HG02610 (cell line): ENCODE measurements around the gene LAMA5.

Source experiments
- ATAC-seq: cut with Tn5 transposase; IDR thresholded peaks from one replicate; pipeline ENCODE4 v1.9.1; 2021; ENCODE audit warnings: mild to moderate bottlenecking, moderate library complexity; ENCODE audit not compliant: unreplicated experiment

The LAMA5 gene

DNA sequence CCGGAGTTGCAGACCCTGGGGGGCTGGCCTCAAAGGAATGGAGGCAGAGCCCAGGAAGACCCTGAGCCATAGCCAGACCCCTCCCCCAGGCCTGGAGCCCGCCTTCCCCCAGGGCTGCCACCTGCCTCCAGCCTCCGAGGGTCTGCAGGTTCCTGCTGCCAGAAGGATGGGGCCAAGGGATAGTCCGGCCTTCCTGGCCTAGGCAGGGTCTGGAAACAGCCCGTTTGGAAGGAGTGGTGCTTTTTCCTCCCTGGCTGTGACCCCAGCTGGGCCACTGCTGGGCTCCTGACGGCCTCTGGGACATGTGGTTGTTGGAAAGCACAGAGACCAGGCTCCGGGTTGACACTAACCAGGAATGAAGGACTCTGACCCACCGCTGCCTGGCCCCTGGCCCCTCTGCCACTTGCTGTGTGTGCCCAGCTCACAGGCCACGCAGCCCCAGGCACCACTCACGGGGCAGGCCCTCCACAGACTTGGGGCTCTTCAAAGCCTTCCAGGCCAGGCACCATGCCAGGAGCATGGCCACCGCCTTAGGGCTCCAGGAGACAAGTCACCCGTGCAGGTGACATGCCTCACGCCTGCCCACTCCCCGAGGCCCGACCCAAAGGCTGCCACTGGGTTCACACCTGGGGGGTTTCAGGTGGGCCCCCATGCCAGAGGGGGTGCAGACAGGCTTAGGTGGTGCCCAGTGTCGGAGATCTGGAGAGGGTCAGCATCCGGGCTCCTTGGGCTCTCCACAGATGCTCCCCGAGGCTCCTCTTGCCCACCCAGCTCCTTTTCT lies 3.9 kb upstream of the LAMA5 start:
- no peak for ATAC-seq

DNA sequence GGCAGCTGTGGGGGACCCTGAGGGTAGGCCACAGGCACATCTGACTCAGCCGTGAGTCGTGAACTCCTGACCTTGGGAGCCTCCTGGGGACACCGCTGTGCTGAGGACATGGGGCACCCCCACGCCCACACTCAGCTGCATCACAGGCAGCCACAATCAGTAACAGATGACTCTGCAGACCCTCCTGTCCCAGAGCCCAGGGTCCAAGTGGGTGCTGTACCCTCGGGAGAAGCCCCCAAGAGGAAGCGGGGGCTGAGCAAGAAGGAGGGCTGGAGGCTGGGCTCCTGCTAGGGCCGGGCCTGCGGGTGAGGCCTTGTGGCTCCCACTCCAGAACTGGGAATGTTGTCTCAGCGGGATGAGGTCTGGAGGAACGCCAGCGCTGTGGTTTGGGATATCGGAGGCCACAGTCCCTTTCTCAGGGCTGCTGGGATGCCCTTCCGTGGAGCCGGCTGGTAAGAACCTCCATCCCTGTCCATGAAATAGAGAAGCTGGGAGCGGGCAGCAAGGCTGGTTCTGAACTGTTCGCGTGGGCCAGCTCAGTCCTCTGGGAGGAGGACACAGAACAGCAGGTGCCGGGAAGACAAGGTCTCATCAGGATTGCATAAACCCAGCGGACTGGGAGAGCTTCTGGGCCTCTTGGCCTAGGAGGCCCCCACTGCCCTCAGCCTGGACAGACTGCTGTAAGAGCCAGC lies 3.1 kb upstream of the LAMA5 start:
- no peak for ATAC-seq

DNA sequence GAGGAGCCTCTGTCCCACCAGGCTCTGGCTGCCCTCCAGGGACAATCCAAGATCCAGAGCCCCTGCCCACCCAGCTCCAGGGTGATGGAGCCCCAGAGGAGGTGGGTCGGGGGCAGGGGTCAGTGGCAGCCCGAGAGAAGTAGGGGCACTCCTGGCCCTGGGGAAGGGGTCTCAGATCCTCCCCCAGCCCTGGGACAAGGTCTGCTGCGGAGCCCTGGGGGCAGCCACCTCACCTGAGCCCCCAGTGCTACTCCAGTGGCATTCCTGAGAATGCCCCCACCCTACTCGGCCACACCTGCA lies 2.7 kb upstream of the LAMA5 start:
- ATAC-seq: no peak

DNA sequence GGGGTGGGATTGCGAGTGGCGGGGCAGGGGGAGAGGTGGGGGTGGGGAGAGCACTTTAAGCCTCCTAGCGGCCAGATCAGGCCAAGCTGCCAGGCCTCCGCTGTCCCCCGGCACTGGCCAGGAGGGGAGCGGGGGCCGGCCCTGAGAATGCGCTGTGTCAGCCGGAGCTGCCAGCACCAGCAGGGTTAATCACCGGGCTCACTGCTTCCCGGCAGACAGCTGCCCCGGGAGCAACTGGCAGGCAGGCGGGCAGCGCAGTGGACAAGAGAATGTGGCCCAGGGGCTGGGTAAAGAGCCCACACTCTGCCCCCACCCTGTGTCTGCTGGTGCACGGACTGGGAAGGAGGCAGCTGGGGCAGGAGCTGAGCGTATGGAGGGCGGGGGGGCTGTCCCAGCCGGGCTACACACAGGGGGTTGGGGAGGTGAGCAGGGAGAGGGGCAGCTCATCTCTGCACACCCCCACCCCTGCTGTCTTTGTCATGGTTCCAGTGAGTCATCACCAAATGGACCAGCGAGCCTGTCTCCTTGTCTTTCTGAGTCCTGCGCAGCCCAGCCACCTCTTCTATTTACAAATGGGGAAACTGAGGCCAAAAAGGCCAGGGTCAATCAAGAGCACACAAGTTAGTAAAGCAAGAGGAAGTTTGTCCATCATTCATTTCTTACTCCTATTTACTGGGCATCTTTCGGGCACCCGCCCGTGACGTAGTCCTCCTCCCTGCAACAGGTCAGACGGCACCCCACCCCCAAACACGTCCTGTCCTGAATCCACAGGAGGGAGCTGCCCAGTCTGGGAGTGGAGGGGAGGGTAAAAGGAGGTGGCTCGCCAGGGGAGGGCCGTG lies 2.1 kb upstream of the LAMA5 start:
- no peak for ATAC-seq

DNA sequence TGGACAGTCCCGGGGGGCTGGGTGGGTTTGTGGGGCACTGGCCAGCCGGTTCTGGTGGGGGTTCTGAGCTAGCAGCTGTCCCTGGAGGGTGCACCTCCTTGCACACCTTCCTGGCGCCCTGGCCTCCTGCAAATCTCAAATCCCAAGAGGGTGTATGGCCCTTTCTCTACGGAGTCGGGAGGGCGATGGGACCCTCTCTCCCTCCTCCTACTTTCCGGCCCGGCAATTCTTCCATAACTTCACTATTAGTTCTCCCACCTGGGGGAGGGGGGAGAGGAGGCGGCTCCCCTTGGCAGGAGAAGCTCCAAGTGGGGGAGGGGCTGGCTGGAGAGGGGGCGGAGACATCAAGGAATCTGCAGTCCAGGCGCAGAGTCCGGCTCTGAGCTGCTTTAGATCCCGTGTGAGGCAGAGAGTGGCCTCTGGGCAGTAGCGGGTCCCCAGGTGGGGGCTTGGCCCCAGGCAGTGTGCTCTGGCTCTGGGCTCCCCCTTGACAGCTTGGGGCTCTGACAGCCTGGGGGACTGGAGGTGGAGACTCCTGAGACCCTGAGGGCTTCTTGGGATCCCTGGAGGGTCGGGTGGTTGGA lies 1.4 kb upstream of the LAMA5 start:
- ATAC-seq: no peak

DNA sequence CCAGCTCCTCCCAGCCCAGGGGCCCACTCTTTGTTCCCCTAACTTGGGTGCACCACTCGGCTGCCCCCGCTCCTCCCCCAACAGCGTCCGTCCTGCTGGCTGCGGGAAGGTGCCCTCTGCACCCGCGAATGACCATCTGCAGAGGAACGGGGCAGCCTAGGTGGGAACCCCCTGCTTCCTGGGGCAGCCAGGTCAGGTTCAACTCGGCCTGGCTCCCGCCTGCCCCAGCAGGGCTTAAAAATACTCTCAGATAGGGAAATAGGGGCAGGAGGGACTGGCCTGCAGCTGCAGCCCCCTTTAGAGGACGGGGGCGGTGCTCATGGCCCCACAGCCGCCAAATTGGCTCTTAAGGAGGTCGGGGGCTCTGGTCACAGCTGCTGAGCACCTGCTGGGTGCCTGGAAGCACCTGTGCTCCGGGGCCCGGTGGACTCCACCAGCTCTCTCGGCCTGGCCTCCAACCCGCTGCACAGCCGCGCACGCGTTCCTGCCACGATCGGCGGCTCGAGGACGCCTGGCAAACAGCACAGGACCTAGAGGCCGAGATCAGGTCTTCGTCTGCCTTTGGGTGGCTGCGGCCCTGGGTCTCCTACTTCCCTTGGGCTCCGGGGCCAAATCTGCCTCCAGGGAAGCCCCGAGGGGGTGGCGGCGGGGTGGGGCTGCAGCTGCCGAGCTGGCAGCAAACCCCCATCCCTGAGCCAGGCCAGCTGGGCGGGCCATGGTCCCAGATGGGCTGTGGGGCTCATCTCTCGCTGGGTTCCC lies 700 bp upstream of the LAMA5 start:
- no peak for ATAC-seq

DNA sequence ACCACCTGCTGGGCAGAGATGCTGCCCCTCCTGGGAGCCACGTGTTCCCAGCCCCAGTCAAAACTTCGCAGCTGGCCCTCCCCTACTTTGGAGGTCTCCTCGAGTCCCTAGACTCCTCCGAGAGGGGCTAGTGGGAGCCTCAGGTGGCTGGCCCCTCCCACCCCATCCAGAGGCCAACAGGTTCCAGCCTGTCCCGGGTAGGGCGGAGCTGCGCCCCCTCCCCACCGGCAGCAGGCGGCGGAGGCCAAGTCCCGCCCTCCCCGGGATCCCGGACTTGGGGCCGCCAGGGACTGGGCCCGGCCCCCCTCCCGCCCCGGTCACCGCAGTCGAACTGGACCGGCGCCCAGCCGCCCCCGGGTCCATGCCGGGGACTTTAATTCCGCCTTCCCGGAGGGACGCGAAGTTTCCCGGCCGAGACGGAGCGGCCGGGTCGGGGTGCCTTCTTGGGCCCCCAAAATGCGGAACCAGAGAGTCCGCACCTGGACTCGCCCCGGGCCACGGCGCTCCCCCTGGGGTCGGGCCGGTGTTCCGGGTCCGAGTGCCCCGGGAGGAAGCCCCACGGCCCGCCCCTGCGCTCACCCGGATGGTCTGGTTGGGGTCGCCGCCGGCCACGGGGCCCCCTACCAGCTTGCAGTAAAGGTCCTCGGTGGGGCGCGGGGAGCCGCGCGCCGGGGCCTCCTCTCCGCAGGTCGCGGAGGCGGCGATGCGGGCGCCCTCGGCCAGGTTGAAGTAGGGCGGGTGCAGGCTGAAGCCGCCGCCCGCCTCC lies 559 bp downstream of the LAMA5 start:
- ATAC-seq: no peak

DNA sequence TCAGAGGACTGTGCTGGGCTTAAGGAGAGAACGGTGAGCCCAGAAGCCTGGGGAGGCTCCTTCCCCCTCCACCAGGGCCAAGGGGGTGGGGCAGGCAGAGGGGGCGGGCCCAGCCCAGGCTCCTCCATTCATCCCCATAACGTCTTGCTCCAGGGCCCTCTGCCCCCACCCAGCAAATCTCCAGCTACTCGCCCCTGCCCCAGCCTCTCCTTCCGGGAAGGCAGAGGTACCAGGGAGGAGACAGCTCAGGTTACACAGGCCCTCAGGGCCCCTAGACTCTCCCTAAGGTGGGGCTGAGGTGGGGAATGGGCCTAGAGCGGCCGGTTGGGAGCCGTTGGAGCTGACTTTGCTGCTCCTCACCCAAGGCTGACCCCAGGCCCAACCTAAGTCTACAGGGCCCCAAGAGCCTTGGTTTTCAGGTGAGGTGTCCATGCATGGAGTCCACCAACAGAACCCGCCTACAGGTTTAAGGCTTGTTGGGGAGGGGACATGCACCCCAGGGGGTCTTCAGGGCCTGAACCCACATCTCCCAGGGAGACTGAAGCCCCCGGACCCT lies 1.2 kb downstream of the LAMA5 start:
- no peak for ATAC-seq

DNA sequence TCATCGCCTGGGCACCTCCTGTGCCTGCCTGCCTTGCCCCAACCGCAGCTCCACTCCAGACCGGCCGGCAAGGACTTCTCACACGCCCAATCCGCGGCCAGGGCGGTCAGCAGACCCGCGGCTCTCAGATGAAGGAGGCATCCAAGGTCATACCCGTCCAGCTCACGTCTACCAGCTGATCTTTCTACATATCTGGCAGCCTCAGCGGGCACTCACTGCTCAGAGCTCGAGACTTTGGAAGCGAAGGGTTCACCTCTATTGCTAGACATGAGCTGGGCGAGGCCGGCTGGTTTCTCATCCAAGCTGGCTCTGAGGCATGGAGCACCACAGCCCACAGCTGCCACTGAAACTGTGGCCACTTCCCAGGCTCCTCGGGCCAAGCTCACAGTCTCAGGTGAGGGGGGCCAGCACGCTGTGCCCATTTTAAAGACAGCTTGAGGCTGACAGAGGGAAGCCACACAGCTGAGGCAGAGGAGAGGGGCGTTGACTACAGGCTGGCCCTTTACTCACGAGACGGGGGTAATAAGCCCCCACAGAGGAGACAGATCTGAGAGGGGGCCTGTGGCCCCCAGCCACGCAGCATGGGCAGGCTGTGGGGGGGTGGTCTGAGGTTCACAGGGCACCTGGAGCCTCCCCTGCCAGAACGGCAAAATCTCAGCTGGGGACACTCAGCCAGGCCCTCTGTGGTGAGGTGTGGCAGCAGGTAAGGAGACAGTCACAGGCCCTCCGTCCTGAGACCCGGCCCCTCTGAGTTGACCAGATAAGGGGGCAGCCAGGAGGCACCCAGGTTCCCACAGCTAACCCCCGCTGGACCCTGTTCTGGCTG lies 2.0 kb downstream of the LAMA5 start:
- no peak for ATAC-seq

DNA sequence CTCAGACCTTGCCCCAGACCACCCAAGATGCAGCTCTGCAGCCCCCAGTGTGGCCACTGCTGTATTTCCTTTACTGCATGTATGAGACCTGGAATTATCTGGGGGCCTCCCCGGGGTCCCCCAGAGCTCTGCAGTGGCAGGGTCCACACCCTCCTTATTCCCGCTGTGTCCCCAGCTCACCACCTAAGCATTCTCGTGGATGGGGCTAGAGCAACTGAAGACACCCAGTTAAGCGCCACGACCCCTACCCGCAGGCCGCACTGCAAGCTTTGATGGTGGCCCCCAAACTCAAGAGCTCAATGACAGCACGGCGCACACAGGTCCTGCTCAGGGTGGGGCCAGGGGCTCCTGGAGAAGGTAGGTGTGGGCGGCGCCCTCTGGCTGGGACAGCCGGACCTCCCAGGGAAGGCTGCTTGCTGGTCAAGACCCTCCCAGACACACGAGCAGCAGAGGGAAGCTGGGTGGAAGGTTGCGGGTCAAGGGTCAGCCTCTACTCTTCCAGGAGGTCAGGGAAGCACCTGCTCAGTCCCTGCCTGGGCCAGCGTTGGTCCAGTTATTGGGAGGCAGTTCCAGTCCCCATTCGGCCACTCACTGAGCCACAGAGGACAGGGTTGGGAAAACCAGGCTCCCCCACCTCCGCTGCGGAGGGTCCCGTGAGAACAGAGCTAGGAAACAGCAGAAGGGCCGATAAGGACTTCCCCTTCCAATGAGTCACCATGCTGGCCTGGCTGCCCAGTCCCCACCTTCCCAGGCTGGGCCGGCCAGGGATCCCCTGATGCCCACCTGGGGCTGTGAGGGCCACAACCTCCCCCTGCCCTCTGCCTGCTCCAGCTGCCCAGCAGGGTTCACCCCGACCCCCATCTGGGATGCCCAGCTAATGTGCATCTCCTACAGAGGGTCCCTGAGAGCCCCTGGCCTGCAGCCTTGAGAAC lies 2.9 kb downstream of the LAMA5 start:
- no peak for ATAC-seq

DNA sequence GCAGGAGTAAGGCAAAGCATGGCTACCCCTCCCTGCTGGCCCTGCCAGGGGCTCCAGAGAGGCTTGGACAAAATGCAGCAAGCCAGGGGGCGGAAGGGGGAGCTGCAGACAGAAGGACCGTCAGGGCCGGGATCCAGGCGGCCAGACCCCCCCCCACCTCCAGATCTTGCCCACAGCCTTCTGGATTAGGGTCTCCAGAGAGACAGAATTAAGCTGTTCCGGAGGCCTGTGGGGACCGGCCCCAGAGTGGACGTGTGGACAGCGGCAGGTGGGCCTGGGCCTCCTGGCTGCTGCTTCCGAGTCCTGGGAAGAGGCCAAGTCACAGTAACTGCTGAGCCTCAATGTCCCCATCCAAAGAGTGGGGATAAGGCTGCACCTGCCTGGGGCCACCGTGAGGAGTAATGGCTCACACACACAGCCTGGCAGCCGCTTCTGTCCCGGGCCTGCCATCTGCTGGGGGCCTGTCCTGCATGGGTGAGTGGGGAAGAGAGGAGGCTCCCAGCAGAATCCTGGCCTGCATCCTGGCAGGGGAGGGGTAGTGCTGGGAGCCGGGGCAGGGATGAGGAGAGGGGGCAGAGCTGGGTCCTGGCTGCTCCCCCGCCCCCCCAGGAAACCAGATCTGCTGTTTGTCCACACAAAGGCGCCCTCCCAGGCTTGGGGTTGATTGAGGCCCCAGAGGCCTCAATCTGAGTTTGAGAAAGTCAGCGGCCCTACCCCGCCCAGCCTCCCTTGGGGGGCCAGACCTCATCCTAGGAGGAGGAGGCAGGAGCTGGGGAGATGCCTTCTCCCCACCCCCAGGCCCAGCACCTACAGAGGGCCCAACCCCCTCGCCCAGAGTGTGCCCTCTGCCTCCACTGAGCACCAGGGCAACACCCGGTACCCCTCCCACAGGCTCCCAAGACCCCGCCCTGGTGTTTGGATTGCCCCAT lies 3.9 kb downstream of the LAMA5 start:
- ATAC-seq: no peak

DNA sequence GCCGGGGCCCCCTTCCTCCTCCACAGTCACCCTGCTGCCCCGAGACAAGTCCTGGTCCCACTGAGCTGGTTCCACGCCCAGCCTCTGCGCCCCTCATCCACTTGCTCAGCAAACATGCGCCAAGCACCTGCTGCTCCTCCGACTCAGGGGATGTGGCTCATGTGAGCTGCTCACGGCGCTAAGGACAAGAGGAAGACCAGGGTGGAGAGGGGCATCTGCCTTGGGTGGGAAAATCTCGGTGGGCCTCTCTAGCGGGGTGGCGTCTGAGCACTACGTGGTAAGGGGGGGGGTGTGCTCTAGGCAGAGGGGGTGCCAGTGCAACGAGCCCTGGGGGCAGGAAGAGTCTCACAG lies 4.5 kb downstream of the LAMA5 start:
- no peak for ATAC-seq

DNA sequence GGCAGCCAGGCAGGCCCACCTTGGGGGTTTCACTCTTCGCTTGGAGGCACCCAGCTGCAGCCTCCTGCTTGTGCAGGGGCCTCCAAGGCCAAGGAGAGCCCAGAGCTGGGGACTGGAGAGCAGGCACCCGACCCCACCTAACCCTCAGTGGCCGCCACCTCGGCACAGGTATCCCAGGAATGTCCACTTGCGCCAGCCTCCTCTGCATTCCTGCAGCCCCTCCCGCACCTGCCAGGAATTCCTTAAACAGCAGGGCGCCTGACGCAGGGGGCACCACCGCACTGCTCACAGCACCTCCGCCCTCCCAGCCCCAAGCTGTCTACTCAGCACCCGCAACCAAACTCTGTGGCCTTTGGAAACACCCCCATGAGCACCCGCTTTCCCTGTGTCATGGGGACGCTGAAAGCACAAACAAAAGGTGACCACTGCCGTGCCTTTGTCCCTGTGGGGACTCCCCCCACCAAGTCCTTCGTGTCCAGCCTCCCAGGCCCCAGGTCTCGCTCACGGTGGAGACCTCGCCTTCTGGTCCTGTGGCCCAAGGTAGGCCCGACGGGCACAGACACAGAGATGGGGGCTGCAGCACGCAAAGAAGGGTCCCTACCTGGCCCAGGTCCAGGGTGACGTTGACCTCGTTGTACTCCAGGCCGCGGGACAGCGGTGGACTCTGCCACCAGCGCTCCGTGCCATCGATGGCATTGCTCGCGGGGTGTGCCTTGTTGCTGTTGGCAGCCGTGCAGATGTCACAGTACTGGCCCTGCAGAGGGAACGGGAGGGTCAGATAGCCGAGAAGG lies 5.1 kb downstream of the LAMA5 start:
- no peak for ATAC-seq

DNA sequence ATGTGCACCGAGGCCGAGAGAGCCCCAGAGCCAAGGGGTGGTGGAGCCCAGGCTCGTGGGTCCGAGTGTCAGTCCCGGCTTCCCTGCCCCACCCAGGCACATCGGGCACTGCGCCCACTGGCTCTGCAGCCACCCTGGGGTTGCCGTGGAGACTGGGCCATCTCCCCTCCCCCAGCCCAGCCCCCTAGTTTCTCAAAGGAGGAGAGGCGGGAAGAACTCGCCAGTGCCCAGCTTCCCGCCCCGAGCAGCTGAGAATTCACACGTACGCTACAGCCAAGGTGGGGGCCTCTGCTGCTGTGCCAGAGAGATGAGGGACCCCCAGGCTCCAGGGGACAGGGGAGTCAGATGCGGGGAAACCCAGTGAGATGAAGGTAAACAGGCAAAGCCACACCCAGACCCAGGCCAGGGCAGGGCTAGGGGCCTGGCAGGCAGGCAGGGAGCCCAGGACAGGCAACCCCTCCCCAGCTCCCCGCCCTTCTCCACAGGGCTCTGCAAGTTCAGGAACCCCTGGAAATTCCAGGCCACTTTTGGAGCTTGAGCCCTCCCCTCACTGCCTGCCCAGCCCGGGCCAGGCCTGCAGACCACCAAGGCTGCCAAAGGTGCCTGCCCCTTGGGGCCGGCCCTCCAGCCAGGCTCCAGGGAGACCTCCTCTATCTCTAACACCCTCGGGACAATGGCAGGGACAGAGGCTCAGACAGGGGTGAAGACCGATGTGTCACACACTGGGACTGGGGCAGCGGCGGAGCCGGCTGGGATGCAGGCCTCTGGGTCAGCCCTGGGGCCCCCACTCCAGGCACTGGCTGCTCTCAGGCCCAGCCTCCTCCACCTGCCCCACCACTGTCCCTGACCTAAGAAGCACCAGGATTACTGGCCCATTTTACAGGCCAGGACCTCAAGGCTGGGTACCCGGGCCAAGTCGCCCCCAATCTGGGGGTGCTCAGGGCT lies 6.0 kb downstream of the LAMA5 start:
- no peak for ATAC-seq
